Uterus (tissue), 4 donors: Measurements from ENCODE around the gene SUMO1. TPM values are rescaled to one million over a fixed set of nuclear protein-coding genes. Genes with fewer than 3 reads are reported as not detected.

Experiments used
- DNase-seq, 2 donors: peaks; one replicate each; pipeline ENCODE4 v3.0.0-alpha.2; 2019 to 2020
- H3K27ac ChIP-seq, 2 donors: fragments of 200-600 bp; sonication (generic); 1 replicate in 1 of 2; 2 replicates in 1 of 2; pipeline ENCODE4 v1.5.1; 2016 to 2018
- H3K27me3 ChIP-seq, 2 donors: fragments of 200-600 bp; sonication (generic); one replicate each; pipeline ENCODE4 v1.5.1; 2018 to 2019; ENCODE audit warnings: control low read depth in 1 of 2
- H3K36me3 ChIP-seq, 2 donors: fragments of 200-600 bp; sonication (generic); one replicate each; pipeline ENCODE4 v1.5.1; 2019; ENCODE audit warnings: control low read depth in 1 of 2
- H3K4me1 ChIP-seq, 2 donors: fragments of 200-600 bp; sonication (generic); one replicate each; pipeline ENCODE4 v1.5.1; 2018 to 2019; ENCODE audit warnings: control low read depth in 1 of 2
- H3K4me3 ChIP-seq, 2 donors: fragments of 200-600 bp; sonication (generic); 1 replicate in 1 of 2; 2 replicates in 1 of 2; pipeline ENCODE4 v1.5.1; 2018 to 2019; ENCODE audit warnings: mild to moderate bottlenecking in 1 of 2
- H3K9me3 ChIP-seq, 2 donors: fragments of 200-600 bp; sonication (generic); one replicate each; pipeline ENCODE4 v1.5.1; 2019; ENCODE audit warnings: control low read depth in 1 of 2
- CTCF ChIP-seq, 4 experiments: fragments of 200-600 bp in 2 of 4; fragments of 450-650 bp in 2 of 4; sonication (generic) in 2 of 4; IDR thresholded peaks; one replicate each; pipeline ENCODE4 v1.5.1; 2016 to 2019; ENCODE audit warnings: antibody characterized with exemption in 4 of 4, mild to moderate bottlenecking in 2 of 4, moderate library complexity in 1 of 4
- POLR2A ChIP-seq, 2 donors: fragments of 450-650 bp; IDR thresholded peaks; one replicate each; pipeline ENCODE4 v1.6.1; 2016; ENCODE audit warnings: antibody characterized with exemption in 2 of 2, mild to moderate bottlenecking in 1 of 2, moderate library complexity in 1 of 2
- intact Hi-C: fragments of 100-400 bp; cut with DNase I; formaldehyde crosslinking; loops from one replicate; pipeline ENCODE4 v1.15.1; 2023; ENCODE audit warnings: low total_unique reads
- total RNA-seq, 4 donors: library from RNA; depleted of rRNA in 3 of 4; stranded (reverse); fragments of >200 nt in 3 of 4; gene quantifications; one replicate each; pipeline versions ENCODE4 v1.1.0 to v1.2.4, GENCODE V29; 2014 to 2023
- donor health status: DM: yes; HTN: yes; CAD: no.

The SUMO1 gene
- total RNA-seq, 4 donors from 2014 or later, result 45.6 to 136 (median 52.7) TPM

GRCh38 chr2:202215179-202215578 lies 23.2 kb downstream of the SUMO1 start:
- H3K4me3 ChIP-seq, result no peak overlapping the region
- H3K9me3 ChIP-seq, result no peaks in the 10 kb centered on the region
- H3K27me3 ChIP-seq, result no peaks in the 10 kb centered on the region
- no peak for DNase-seq
- no peaks in the 10 kb centered on the region for H3K36me3 ChIP-seq
- TF ChIP-seq CTCF (IDR thresholded peaks at IDR 0.05), result no peak
- no peak for TF ChIP-seq POLR2A (IDR thresholded peaks at IDR 0.05)
- intact Hi-C loops, result no loop called here
- H3K4me1 ChIP-seq, result no peaks in the 10 kb centered on the region
- no peak overlapping the region for H3K27ac ChIP-seq

GRCh38 chr2:202208526-202208925 lies 29.9 kb downstream of the SUMO1 start:
- Histone ChIP-seq H3K36me3 (no peaks in the 10 kb centered on the region), H3K27me3 (no peaks in the 10 kb centered on the region), H3K27ac (no peak overlapping the region), H3K4me1 (no peaks in the 10 kb centered on the region), H3K4me3 (no peak overlapping the region), H3K9me3 (no peaks in the 10 kb centered on the region)
- intact Hi-C loops, result no loop called here
- no peak for TF ChIP-seq CTCF (IDR thresholded peaks at IDR 0.05)
- no peak for TF ChIP-seq POLR2A (IDR thresholded peaks at IDR 0.05)
- no peak for DNase-seq

GRCh38 chr2:202204855-202205254 lies 33.5 kb downstream of the SUMO1 start:
- Histone ChIP-seq H3K4me3 (no peak overlapping the region), H3K9me3 (no peaks in the 10 kb centered on the region), H3K27me3 (no peaks in the 10 kb centered on the region), H3K4me1 (no peaks in the 10 kb centered on the region), H3K27ac (no peak overlapping the region), H3K36me3 (no peaks in the 10 kb centered on the region)
- DNase-seq, result no peak
- TF ChIP-seq POLR2A (IDR thresholded peaks at IDR 0.05) (no peak), CTCF (IDR thresholded peaks at IDR 0.05) (no peak)
- intact Hi-C loops, result no loop called here

- H3K27me3 ChIP-seq, result no peaks in the 10 kb centered on the region
- H3K4me1 ChIP-seq, result no peaks in the 10 kb centered on the region
- TF ChIP-seq CTCF (IDR thresholded peaks at IDR 0.05), result no peak
- TF ChIP-seq POLR2A (IDR thresholded peaks at IDR 0.05), result no peak
- no peaks in the 10 kb centered on the region for H3K9me3 ChIP-seq
- DNase-seq, result no peak
- H3K27ac ChIP-seq, result no peak overlapping the region
- intact Hi-C loops, result no loop called here
- no peaks in the 10 kb centered on the region for H3K36me3 ChIP-seq
- H3K4me3 ChIP-seq, result no peak overlapping the region
Measured at GRCh38 chr2:202203348-202203747, 35.0 kb downstream of the SUMO1 start.

GRCh38 chr2:202201220-202202160 lies 36.9 kb downstream of the SUMO1 start:
- no peaks in the 10 kb centered on the region for H3K36me3 ChIP-seq
- no peak overlapping the region for H3K27ac ChIP-seq
- H3K4me3 ChIP-seq, result no peak overlapping the region
- no peak for TF ChIP-seq POLR2A (IDR thresholded peaks at IDR 0.05)
- no peak for TF ChIP-seq CTCF (IDR thresholded peaks at IDR 0.05)
- no peaks in the 10 kb centered on the region for H3K27me3 ChIP-seq
- intact Hi-C loops, result no loop called here
- no peak for DNase-seq
- no peaks in the 10 kb centered on the region for H3K9me3 ChIP-seq
- no peaks in the 10 kb centered on the region for H3K4me1 ChIP-seq
